GM10847 (cell line): ENCODE results near the gene CNOT3.

ENCODE experiments used
- POLR2A ChIP-seq: IDR thresholded peaks from 2 replicates; pipeline ENCODE4 v1.6.1; 2011; ENCODE audit not compliant: insufficient read length; ENCODE audit errors: extremely low read depth

CNOT3 gene

DNA sequence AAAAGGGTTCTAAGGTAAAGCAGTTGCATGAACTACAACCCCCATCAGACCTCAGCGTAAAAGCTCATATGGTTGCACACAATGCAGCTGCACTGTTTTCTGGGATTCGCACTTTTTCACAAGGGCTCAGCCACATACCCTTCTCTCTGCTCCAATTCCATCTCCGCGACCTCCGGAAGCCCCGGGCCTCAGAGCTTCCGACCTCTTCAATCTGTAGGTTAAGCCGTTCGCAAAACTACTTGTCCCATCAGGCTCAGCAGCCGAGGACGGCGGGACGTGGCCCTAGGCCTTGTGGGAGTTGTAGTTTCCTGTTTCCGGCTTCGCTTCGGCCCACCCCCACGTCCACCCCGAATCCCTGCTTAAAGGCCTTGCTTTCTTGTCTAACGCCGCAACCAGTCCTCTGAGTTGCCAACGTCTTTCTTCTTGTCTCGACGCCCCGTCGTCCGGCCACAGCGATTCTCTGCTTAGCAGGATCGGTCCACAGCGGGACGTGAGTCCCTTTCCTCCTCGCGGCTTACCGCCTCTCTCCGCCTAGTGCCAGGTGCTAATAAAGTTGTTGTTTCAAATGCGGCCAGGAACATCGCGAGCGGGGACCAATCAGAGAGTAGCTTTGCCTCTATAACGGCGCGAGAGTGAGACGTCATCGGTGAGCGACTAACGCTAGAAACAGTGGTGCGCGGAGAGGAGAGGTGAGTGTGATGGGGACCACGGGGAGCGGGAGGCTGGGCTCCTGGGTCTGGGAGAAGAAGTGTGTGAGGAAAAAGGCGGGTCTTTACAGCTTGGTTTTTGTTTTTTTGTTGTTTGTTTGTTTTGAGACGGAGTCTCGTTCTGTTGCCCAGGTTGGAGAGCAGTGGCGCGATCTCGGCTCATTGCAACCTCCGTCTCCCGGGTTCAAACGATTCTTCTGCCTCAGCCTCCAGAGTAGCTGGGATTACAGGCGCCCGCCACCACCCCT, 22.2 kb upstream of the CNOT3 start, which contains the start of the genes PRPF31 and TFPT:
Gene PRPF31, plus strand, starts transcription at position 646 of the 955 bp plus-strand sequence. CDS start 2,525 bp downstream, outside the sequence.
Gene TFPT, minus strand, starts transcription at position 549 of the 955 bp plus-strand sequence. Its CDS starts 388 bp downstream, at position 161.
- TF ChIP-seq POLR2A = peak; percentile 60

DNA sequence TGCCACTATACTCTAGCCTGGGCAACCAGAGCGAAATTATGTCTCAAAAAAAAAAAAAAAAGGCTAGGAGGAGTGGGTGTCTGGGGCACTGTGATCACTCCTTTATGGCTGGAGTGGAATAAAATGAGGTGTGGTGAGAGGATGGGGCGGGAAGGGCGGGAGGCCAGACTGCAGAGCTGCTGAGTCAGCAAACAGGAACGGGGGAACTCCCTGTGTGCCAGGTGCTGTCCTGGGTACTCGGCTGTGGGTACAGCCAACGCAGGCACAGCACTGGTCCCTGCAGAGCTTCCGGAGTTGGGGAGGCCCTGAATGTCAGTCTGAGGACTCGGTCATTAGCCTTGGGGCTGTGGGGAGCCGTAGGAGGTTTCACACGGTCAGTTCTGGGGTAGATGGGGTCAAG, 16.3 kb upstream of the CNOT3 start:
- TF ChIP-seq POLR2A = no peak

DNA sequence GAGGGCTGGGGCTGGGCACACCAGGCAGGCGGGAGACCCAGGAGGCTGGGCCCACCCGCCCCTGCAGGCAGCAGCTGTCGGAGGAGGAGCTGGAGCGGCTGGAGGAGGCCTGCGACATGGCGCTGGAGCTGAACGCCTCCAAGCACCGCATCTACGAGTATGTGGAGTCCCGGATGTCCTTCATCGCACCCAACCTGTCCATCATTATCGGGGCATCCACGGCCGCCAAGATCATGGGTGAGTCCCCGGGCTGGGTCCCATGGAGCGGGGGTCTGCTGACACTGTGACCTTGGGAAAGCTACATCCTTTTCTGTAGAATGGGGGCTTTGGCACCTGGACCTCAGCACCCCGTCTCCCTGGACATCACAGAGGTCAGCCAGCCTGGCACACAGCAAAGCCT, 13.9 kb upstream of the CNOT3 start:
- no peak for TF ChIP-seq POLR2A

DNA sequence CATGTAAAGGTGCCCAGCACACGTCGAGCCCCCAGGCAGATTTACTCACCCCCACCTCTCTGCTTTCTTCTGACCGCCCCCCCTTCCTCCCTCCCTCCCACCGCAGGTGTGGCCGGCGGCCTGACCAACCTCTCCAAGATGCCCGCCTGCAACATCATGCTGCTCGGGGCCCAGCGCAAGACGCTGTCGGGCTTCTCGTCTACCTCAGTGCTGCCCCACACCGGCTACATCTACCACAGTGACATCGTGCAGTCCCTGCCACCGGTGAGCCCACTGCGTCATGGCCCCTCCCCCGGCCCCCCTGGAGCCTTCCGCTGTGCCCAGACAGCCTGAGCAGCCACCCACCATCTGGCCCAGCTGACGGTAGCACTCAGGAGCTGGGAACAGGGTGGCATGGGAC, 13.2 kb upstream of the CNOT3 start:
- no peak for TF ChIP-seq POLR2A

DNA sequence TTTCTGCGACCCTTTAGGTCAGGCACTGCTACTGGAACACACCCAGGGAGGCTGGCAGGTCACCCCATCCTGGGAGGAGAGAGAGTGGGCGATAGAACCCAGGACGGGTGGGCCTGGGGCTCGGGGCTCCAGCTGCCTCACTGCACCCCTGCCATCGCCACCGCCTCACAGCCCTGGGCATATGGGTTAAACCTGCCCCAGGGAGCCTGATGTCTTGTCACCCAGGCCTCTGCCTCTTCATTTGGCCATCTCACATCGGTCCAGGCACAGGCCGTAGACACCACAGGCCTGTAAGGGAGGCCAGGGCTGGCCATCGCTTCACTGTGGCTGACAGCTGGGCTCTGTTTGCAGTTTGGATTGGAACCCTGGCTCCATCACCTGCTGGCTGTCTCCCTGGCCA, 11.8 kb upstream of the CNOT3 start:
- no peak for TF ChIP-seq POLR2A

DNA sequence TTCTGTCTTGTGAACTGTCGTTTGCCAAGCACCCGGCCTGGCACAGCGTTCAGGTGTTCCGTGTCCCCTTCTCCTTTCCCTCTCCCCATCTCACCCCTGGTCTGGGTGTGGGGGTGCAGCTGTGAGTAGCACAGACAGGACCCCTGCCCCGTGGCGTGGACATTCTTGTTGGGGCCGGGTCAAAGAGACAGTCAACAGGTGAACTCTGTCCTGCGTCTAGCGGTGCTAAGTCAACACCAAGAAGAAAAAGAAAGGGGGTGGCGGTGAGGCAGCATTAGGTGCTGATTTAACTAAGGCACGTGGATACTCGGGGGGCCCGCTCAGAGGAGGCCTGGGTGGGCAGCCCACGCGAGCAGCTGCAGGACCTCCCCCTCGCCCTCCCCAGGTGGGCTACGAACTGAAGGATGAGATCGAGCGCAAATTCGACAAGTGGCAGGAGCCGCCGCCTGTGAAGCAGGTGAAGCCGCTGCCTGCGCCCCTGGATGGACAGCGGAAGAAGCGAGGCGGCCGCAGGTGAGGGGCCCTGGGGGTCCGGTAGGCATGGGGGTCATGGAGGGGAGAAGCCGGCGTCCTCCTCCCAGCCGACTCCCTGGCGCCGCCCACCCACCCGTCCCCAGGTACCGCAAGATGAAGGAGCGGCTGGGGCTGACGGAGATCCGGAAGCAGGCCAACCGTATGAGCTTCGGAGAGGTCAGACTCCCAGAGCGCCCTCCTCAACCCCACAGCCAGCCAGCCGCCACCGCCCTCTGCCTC, 9.7 kb upstream of the CNOT3 start:
- no peak for TF ChIP-seq POLR2A

DNA sequence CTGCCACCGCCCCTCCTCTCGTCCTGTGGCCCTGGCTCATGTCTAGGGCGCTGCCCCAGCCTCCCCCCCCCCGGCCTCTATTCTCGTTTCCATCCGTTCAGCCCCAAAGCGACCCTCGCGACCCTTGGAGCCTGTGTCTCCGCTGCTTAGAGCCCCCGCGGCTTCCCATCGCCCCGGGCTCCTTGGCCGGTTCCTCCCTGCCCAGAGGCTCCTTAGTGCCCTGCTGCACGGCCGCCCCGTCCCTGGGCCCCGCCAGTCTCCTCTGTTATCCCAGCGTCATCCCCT, 9.2 kb upstream of the CNOT3 start:
- TF ChIP-seq POLR2A = no peak

DNA sequence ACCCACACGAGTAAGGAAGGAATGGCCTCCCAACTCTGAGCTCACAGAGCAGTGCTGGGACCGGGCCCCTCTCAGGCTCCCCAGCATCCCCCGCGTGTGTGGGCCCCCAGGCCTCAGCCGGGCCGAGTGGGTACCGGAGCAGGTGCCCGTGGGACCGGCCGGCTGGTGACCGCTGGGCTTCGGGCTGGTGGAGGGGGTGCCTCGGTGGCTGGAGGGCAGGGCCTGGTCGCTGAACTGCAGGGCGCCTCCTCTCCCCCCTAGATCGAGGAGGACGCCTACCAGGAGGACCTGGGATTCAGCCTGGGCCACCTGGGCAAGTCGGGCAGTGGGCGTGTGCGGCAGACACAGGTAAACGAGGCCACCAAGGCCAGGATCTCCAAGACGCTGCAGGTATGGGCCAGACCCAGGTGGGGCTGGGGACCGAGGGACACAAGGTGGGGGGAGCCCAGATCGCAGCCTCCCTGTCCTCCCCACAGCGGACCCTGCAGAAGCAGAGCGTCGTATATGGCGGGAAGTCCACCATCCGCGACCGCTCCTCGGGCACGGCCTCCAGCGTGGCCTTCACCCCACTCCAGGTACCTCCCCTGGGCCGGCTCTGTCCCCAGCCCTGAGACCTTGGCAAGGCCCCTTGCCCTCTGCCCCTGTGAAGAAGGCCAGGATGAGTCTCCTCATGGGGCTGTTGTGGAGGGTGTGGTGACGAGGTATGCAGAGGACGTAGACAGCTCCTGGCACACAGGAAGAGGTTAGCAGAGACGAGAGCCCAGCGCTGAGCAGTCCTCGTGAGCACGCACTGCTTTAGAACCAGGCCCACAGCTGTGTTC, 8.6 kb upstream of the CNOT3 start:
- TF ChIP-seq POLR2A = no peak

DNA sequence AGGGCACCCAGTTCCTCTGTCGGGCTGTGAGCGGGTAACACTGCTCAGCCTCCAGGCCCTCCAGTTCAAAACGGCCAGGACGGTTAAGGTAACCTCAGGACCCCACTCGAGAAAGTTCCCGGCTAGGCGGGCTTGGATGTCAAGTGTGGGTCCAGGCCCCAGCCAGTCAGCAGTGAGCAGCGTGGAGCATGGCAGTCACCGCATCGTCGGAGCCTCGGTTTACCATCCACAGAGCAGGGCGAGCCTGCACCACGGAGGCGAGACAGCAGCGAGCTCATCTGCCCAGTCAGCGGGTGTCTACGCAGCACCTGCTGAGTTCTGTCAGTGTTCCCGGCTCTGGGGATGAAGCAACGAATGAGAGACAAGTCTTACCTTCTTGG, 8.0 kb upstream of the CNOT3 start:
- TF ChIP-seq POLR2A = no peak

DNA sequence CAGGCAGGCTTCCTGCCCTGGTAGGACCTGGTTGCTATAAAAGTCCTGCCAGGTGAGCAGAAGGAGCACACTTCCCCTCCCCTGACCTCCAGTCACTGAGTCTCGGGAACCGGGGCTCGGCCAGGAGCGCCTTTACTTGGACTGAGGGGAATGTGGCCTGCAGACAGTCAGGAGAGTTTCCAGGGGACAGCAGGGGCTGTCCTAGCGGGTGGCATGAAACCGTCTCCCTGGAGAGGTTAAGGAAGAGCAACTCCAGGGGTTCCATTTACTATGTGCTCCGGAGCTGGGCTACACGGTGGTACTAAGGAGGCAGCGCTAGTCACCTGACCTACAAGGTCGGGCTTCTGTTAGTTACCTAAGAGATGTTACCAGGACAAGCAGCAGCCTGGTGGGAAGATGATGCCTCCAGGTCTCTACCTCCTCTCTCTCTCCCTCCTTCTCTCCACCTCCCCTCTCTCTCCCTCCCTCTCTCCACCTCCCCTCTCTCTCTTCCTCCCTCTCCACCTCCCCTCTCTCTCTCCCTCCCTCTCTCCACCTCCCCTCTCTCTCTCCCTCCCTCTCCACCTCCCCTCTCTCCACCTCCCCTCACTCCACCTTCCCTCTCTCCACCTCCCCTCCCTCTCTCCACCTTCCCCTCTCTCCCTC, 4.1 kb upstream of the CNOT3 start:
- no peak for TF ChIP-seq POLR2A

DNA sequence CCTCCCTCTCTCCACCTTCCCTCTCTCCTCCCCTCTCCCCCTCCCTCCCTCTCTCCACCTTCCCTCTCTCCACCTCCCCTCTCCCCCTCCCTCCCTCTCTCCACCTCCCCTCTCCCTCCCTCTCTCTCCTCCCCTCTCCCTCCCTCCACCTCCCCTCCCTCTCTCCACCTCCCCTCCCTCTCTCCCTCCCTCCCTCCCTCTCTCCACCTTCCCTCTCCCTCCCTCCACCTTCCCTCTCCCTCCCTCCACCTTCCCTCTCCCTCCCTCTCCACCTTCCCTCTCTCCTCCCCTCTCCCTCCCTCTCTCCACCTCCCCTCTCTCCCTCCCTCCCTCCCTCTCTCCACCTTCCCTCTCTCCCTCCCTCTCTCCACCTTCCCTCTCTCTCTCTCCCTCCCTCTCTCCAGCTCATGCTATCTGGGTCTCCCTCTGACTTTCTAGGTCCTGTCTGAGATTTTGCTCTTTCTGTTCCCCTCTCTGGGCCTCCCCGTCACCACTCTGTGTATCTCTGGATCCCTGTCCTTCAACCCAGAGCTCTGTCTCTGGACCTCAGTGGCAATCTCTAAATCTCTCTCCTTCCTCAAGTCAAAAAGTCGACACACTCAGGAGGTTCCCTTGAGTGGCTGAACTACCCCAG, 3.5 kb upstream of the CNOT3 start:
- TF ChIP-seq POLR2A = no peak

DNA sequence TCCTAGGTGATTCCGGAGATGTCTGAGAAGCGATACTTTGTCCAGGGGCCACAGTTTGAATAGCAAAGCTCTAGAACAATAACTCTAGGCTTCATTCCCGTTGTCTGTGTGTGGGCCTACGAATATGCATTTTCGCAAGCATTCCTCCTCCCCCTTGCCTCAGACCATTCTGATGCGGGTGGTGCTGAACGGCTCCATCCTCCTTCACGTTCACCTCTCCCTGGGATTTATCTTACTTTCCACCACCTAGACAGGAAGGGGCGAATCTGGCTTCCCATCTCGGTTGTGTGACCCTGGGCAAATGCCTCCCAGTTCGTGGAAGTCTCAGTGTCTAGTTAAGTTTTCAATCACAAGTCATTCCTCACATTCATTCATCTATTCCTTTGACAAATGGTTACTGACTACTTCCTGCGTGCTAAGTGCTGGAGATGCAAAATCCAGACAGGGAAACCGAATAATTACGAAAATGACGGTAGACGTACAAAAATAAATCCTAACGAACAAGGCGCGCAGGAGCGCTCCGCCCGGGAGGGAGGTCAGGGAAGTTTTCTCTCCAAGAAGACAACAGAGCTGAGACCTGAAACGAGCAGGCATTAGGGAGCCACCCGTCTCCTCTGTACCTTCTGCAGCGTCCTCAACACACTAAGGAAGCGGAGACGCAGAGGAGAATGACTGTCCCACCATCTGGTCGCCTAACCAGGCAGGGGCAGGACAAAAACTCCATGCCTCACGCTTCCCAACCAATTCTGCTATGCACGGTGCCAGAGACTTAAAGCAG, 1.3 kb upstream of the CNOT3 start:
- no peak for TF ChIP-seq POLR2A

DNA sequence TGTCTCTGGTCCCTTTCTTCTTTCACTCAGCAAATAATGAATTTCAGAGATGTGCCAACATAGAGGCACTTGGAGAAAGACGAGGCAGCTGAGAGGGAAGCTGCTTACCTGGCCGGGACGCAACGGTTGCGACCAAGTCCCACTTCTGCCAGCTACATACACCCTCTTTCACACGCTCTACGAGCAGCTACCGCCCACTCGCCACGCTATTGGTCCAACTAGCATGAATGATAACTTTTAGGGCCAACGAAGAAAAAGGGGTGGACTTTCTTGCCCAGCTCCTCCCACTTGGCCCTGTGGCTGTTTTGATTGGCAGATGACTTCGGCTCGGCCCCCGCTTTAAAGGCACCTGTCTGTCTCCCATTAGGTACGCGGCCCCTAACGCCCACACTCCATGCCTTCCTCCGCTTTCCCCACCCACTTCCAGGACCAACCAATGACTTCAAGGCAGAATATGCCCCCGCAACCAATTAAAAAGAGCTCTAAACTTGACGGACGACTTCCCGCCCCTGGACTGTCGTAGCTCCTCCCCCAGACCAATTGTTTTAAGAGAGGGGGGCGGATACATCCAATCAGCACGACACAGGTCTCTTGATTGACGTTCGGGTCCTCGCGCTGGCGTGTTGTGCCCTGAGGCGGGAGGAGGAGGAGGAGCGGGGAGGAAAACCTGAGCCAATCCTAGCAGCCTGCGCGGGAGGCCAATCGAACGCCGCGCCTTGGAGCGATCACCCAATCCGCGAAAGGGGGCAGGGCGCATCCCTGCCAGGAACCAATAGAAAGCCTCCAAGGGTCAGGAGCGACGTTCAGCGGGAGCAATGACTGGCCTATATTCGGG, 481 bp upstream of the CNOT3 start:
- TF ChIP-seq POLR2A = peak; percentile 84
